HEK293 (cell line): ENCODE measurements around the gene PJVK.

ENCODE experiments used
- WT1 ChIP-seq: fragments of 450-650 bp; formaldehyde crosslinking; IDR thresholded peaks from 2 replicates; pipeline ENCODE4 v1.5.1; 2016; ENCODE audit warnings: missing biosample characterization, missing genetic modification characterization
- ZBTB49 ChIP-seq: fragments of 450-650 bp; formaldehyde crosslinking; IDR thresholded peaks from 2 replicates; pipeline ENCODE4 v1.5.1; 2016; ENCODE audit warnings: missing biosample characterization, missing genetic modification characterization, low read depth

- TF ChIP-seq WT1 (tag by site-specific recombination) = peak; percentile 62
- no peak for TF ChIP-seq ZBTB49 (tag by site-specific recombination)
Measured at GRCh38 chr2:178414266-178415247, 36.6 kb upstream of the PJVK start.
